Measurements from ENCODE around the gene CYP4X1. TPM values are rescaled to one million over a fixed set of nuclear protein-coding genes. Genes with fewer than 3 reads are reported as not detected.
"Not testable (repeated sequence)": the region's sequence is repeated elsewhere in the genome, so short reads cannot be mapped to it uniquely, and the experiment has no call there.

Gene CYP4X1
- 14.5 TPM for total RNA-seq

- peak; percentile 37 for DNase-seq
Measured at GRCh38 chr1:47023268-47024140, at the start of gene CYP4X1. TSS of gene CYP4X1 (plus strand) at chr1:47023669. CDS start at chr1:47023818, 149 bp downstream.

GRCh38 chr1:46983166-46983829 lies 40.2 kb upstream of the CYP4X1 start:
- DNase-seq: no peak

- DNase-seq: no peak
Measured at GRCh38 chr1:46983830-46984586, 39.5 kb upstream of the CYP4X1 start.

GRCh38 chr1:46990541-46990940 lies 32.9 kb upstream of the CYP4X1 start:
- not testable (repeated sequence) for DNase-seq

GRCh38 chr1:46991083-46991923 lies 32.2 kb upstream of the CYP4X1 start:
- DNase-seq: no peak

GRCh38 chr1:46996659-46997281 lies 26.7 kb upstream of the CYP4X1 start:
- DNase-seq: no peak

- DNase-seq: no peak
Measured at GRCh38 chr1:47002211-47002610, 21.3 kb upstream of the CYP4X1 start.

- no peak for DNase-seq
Measured at GRCh38 chr1:47003896-47004403, 19.5 kb upstream of the CYP4X1 start.

- DNase-seq: not testable (repeated sequence)
Measured at GRCh38 chr1:47006437-47006836, 17.0 kb upstream of the CYP4X1 start.

- no peak for DNase-seq
Measured at GRCh38 chr1:47013293-47013692, 10.2 kb upstream of the CYP4X1 start.

GRCh38 chr1:47021070-47021469 lies 2.4 kb upstream of the CYP4X1 start:
- DNase-seq: no peak

- DNase-seq: no peak
Measured at GRCh38 chr1:47024141-47024801, 802 bp downstream of the CYP4X1 start.

GRCh38 chr1:47030170-47030805 lies 6.8 kb downstream of the CYP4X1 start:
- no peak for DNase-seq

GRCh38 chr1:47031059-47031458 lies 7.6 kb downstream of the CYP4X1 start:
- DNase-seq: no peak

GRCh38 chr1:47031585-47031984 lies 8.1 kb downstream of the CYP4X1 start:
- DNase-seq: no peak

- no peak for DNase-seq
Measured at GRCh38 chr1:47036764-47037163, 13.3 kb downstream of the CYP4X1 start.

GRCh38 chr1:47059376-47059775 lies 35.9 kb downstream of the CYP4X1 start:
- DNase-seq: no peak

- no peak for DNase-seq
Measured at GRCh38 chr1:47067097-47067594, 43.7 kb downstream of the CYP4X1 start, which contains the start of gene CYP4Z1. TSS of gene CYP4Z1 (plus strand) at chr1:47067231. CDS start at chr1:47067491, 260 bp downstream.

- not testable (repeated sequence) for DNase-seq
Measured at GRCh38 chr1:47069080-47069479, 45.6 kb downstream of the CYP4X1 start.

GRCh38 chr1:47069509-47069908 lies 46.0 kb downstream of the CYP4X1 start:
- not testable (repeated sequence) for DNase-seq
